Measurements from ENCODE around the gene ZNF827.

Gene ZNF827

GRCh38 chr4:145921231-145921630, 17.4 kb downstream of the ZNF827 start:
- TF ChIP-seq GATA2 (IDR thresholded peaks at IDR 0.05; ENCODE audit: low read depth, low read length) (no peak), GATA3 (IDR thresholded peaks at IDR 0.05; ENCODE audit: low read depth, low read length) (no peak)

DNA sequence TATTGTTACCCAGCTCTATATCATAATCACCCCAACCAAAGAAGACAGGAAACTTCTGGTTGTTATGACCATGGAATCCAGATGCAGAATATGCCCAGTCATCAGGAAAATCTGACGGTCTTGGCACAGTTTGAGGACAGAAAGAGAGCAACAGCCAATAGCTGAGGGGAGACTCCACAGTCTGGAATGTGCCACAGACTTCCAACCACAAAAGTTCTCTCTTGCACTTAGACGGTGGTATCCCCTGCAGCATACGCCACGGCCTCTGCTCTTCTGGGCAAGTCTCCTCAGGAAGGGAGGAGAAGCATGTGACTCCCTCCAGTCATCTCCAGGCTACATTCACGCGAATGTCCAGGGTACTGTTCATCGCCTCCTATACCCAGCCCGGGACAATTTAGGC, 18.4 kb downstream of the ZNF827 start:
- no peak for TF ChIP-seq GATA3 (IDR thresholded peaks at IDR 0.05; ENCODE audit: low read depth, low read length)

- no peak for TF ChIP-seq GATA3 (IDR thresholded peaks at IDR 0.05; ENCODE audit: low read depth, low read length)
- no peak for TF ChIP-seq GATA2 (IDR thresholded peaks at IDR 0.05; ENCODE audit: low read depth, low read length)
These were observed 26.2 kb downstream of the ZNF827 start for GRCh38 chr4:145912376-145912775.

- no peak for TF ChIP-seq GATA2 (IDR thresholded peaks at IDR 0.05; ENCODE audit: low read depth, low read length)
- TF ChIP-seq GATA3 (IDR thresholded peaks at IDR 0.05; ENCODE audit: low read depth, low read length) = no peak
These were observed 28.9 kb downstream of the ZNF827 start for GRCh38 chr4:145909773-145910172.

DNA sequence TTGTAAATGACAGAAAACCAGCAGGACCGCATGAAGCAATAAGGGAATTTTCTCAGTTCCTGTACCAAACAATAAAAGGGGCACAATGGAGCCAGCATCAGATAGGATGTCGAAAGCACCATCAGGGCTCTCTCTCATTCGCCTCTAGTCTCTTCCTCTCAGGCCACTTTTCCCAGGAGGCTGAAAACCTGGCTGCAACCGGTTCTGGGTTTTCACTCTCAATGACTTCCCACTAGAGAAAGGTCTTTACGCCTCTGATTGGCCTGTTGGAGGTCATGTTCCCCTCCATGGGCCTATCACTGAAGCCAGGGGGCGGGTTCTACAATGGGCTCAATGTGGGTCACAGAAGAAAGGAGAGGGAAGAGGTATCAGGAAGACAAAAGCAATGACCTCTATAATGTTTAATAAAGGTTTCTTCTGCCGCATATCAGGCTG, 29.3 kb downstream of the ZNF827 start:
- TF ChIP-seq GATA3 (IDR thresholded peaks at IDR 0.05; ENCODE audit: low read depth, low read length) = no peak
- no peak for TF ChIP-seq GATA2 (IDR thresholded peaks at IDR 0.05; ENCODE audit: low read depth, low read length)

DNA sequence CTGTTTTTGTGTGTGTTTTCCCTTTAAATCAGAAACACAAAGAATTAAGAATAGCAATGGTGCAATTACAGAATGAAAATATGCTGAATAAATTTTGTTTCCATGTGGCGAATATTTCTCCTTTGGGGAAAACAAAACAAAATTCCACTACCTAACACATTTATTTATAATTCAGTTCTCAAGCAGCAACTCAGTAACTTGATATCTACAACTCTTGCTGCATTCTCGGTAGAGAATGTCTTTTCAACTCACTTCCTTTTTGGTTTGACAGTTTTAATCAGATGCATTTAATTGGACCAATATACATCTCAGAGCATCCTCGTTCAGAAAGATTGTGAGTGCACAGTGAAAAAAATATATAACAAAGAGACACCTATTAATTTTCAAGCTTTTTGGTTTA, 30.8 kb downstream of the ZNF827 start:
- no peak for TF ChIP-seq GATA3 (IDR thresholded peaks at IDR 0.05; ENCODE audit: low read depth, low read length)
- no peak for TF ChIP-seq GATA2 (IDR thresholded peaks at IDR 0.05; ENCODE audit: low read depth, low read length)

DNA sequence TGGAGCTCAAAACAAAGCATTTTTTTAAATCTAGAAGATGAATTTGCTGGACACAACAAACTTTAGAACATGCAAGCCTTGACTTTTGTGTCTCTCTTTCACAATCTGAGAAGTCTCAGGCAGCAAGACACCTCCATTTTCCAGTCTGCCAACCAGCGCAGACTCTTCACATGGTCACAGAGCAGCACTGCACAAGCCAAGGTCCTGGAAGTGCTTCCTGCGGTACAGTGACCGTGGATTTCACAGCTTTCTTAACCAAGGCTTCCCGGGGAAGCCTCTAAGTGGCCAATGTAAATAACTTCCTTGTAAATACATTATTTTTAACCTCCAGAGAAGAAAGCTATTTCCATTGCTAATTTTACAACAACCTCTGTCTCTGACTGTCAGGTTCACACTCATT, 31.2 kb downstream of the ZNF827 start:
- TF ChIP-seq GATA3 (IDR thresholded peaks at IDR 0.05; ENCODE audit: low read depth, low read length) (no peak), GATA2 (IDR thresholded peaks at IDR 0.05; ENCODE audit: low read depth, low read length) (no peak)

GRCh38 chr4:145904413-145905177, 34.0 kb downstream of the ZNF827 start:
- TF ChIP-seq GATA2 (IDR thresholded peaks at IDR 0.05; ENCODE audit: low read depth, low read length) (no peak), GATA3 (IDR thresholded peaks at IDR 0.05; ENCODE audit: low read depth, low read length) (no peak)

GRCh38 chr4:145902522-145902921, 36.1 kb downstream of the ZNF827 start:
- no peak for TF ChIP-seq GATA2 (IDR thresholded peaks at IDR 0.05; ENCODE audit: low read depth, low read length)
- TF ChIP-seq GATA3 (IDR thresholded peaks at IDR 0.05; ENCODE audit: low read depth, low read length) = no peak

GRCh38 chr4:145899886-145900460, 38.6 kb downstream of the ZNF827 start:
- TF ChIP-seq GATA2 (IDR thresholded peaks at IDR 0.05; ENCODE audit: low read depth, low read length) (no peak), GATA3 (IDR thresholded peaks at IDR 0.05; ENCODE audit: low read depth, low read length) (no peak)

DNA sequence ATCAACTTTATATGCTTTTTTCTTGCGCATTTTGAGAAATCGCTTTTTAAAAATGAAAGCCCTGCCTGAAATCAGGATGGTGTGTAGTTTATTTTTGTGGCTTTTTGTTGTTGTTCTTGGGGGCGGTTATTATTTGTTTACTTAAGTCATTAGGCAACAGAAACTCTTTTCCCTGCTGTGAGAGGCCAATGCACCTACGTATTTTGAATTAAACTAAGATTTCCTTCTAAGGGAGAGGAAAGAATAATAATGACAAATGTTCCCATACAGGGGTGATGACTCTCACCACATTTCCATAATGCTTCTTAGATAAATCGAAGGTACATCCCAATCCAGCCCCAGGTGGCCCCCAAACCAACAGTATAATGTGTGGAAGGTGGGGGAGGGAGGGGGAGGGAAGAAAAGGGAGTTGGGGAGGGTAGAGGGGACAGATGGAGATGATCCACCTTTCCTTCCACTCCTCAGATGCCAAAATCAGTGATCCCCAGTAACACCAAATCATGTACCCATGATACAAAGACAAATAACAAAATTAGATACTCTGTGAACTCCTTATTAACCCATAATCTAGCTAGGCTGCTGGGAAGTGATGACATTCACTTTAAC, 39.6 kb downstream of the ZNF827 start:
- no peak for TF ChIP-seq GATA3 (IDR thresholded peaks at IDR 0.05; ENCODE audit: low read depth, low read length)
- no peak for TF ChIP-seq GATA2 (IDR thresholded peaks at IDR 0.05; ENCODE audit: low read depth, low read length)

- TF ChIP-seq GATA2 (IDR thresholded peaks at IDR 0.05; ENCODE audit: low read depth, low read length) (no peak), GATA3 (IDR thresholded peaks at IDR 0.05; ENCODE audit: low read depth, low read length) (no peak)
These were observed 40.2 kb downstream of the ZNF827 start for GRCh38 chr4:145898466-145898865.

GRCh38 chr4:145895056-145895455, 43.6 kb downstream of the ZNF827 start:
- TF ChIP-seq GATA2 (IDR thresholded peaks at IDR 0.05; ENCODE audit: low read depth, low read length) (no peak), GATA3 (IDR thresholded peaks at IDR 0.05; ENCODE audit: low read depth, low read length) (no peak)

DNA sequence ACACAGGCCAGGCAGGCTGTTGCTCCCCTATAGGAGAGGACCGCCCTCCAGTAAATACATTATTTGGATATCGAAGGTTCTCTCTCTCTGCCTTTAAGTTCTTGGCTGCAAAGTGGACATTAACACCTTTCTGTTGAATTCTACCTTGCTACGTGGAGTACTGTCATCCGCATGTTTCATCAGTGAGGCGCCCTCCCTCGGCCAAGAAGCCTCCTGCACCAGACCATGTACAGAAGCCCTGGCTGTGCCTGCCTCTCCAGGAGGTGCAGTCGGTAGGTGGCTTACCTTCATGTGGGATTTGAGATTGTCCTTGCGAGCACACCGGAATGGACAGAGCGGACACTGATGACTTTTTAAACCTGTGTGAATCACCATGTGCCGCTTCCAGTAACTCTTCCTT, 46.7 kb downstream of the ZNF827 start:
- TF ChIP-seq GATA2 (IDR thresholded peaks at IDR 0.05; ENCODE audit: low read depth, low read length) (no peak), GATA3 (IDR thresholded peaks at IDR 0.05; ENCODE audit: low read depth, low read length) (no peak)

DNA sequence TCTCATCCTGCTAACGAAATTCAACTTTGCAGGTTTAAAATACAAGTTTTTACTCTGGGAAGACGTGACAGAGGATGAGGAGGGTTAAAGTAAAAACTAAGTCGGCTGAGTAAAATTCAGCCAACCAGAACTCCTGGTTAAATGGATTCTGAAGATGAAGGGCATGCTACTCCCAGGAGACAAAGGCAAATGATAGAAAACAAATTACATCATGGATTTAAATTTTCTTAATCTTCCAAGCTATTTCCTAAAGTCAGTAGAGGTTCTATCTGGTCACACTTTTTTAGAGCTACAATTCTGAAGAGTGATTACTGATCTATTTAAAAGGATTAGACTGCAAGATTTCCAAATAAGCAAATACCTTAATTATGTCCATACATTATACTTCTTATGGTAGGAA, 47.9 kb downstream of the ZNF827 start:
- TF ChIP-seq GATA3 (IDR thresholded peaks at IDR 0.05; ENCODE audit: low read depth, low read length) (no peak), GATA2 (IDR thresholded peaks at IDR 0.05; ENCODE audit: low read depth, low read length) (no peak)

Data from SH-SY5Y (cell line).